HCT116 (cell line): ENCODE measurements around the gene SGK1. TPM values are rescaled to one million over a fixed set of nuclear protein-coding genes. Genes with fewer than 3 reads are reported as not detected.

Experiments used
- ATAC-seq: fragments of 200-7000 bp; cut with Tn5 transposase; 2 replicates; pipeline ENCODE4 v1.9.1; 2020; ENCODE audit warnings: mild to moderate bottlenecking, moderate library complexity
- BruUV-seq: library from RNA; stranded (reverse); fragments of 400-500 nt; replicated peaks from 2 replicates; lab custom pipeline; 2021; lab: Mats Ljungman, UMichigan
- CTCF ChIA-PET: fragments of 300-600 bp; sonication (Branson Sonifier 250); formaldehyde crosslinking; loops from one replicate; lab custom pipeline; 2021; ENCODE audit warnings: antibody characterized with exemption; lab: Charles Lee
- POLR2A ChIA-PET: fragments of 300-600, 350-600 bp; sonication (Branson Sonifier 250); formaldehyde crosslinking; loops from one replicate; lab custom pipeline; 2021; ENCODE audit warnings: antibody characterized with exemption; lab: Charles Lee
- RAD21 ChIA-PET, 2 experiments: fragments of 300-600 bp; sonication (Branson Sonifier 250); formaldehyde crosslinking; loops; one replicate each; lab custom pipeline; 2023; ENCODE audit warnings: low total read pairs in 2 of 2; ENCODE audit not compliant: uncharacterized antibody in 2 of 2, unreplicated experiment in 2 of 2, low non-redundant PET in 1 of 2; lab: Charles Lee
- DNase-seq: peaks from one replicate; pipeline ENCODE4 v3.0.0-alpha.2; 2010; ENCODE audit warnings: low read depth, low spot score
- H2AFZ ChIP-seq: fragments of 200-600 bp; shearing (Covaris generic), sonication (generic); 2 replicates; pipeline ENCODE4 v1.6.1; 2017; ENCODE audit warnings: low read depth, mixed run types, mixed read lengths, antibody characterized with exemption, low read length; ENCODE audit not compliant: poor library complexity, severe bottlenecking
- H3K27ac ChIP-seq: 2 replicates; pipeline ENCODE4 v1.5.1; 2012; ENCODE audit warnings: low read depth, low read length
- H3K27me3 ChIP-seq: fragments of 200-600 bp; sonication (generic); 2 replicates; pipeline ENCODE4 v1.6.1; 2016; ENCODE audit warnings: mixed run types, low read length, mixed read lengths; ENCODE audit not compliant: insufficient read depth
- H3K36me3 ChIP-seq, 2 experiments: fragments of 200-500 bp in 1 of 2; fragments of 200-600 bp in 1 of 2; sonication (Bioruptor generic) in 1 of 2; sonication (generic) in 1 of 2; 2 replicates each; pipeline versions ENCODE4 v1.5.1 to v1.6.1; 2014 to 2016; ENCODE audit warnings: low read length in 2 of 2, inconsistent platforms in 1 of 2, mixed read lengths in 1 of 2, mixed run types in 1 of 2; ENCODE audit not compliant: insufficient read depth in 2 of 2, control insufficient read depth in 1 of 2
- H3K4me1 ChIP-seq, 2 experiments: fragments of 200-600 bp in 1 of 2; sonication (generic) in 1 of 2; 2 replicates each; pipeline versions ENCODE4 v1.5.1 to v1.6.1; 2012 to 2017; ENCODE audit warnings: low read length in 2 of 2, inconsistent platforms in 1 of 2, mild to moderate bottlenecking in 1 of 2, mixed read lengths in 1 of 2, mixed run types in 1 of 2, moderate library complexity in 1 of 2; ENCODE audit not compliant: insufficient read depth in 2 of 2, control insufficient read depth in 1 of 2
- H3K4me2 ChIP-seq: fragments of 200-600 bp; sonication (generic); 2 replicates; pipeline ENCODE4 v1.6.1; 2017; ENCODE audit warnings: mixed run types, low read length, mixed read lengths
- H3K4me3 ChIP-seq, 2 experiments: fragments of 200-600 bp in 1 of 2; sonication (generic) in 1 of 2; replicated peaks in 1 of 2; 2 replicates each; pipeline ENCODE4 v1.5.1; 2011 to 2016; ENCODE audit warnings: low read length in 2 of 2, control low read depth in 1 of 2, low read depth in 1 of 2, mild to moderate bottlenecking in 1 of 2, mixed read lengths in 1 of 2, mixed run types in 1 of 2
- H3K79me2 ChIP-seq: fragments of 200-600 bp; sonication (generic); 2 replicates; pipeline ENCODE4 v1.6.1; 2017; ENCODE audit warnings: mild to moderate bottlenecking, mixed run types, low read length, moderate library complexity, mixed read lengths; ENCODE audit not compliant: insufficient read depth
- H3K9ac ChIP-seq: fragments of 200-600 bp; sonication (generic); 2 replicates; pipeline ENCODE4 v1.6.1; 2016; ENCODE audit warnings: low read length, mixed read lengths
- H3K9me2 ChIP-seq: fragments of 200-600 bp; sonication (generic), shearing (Covaris generic); 2 replicates; pipeline ENCODE4 v1.6.1; 2017; ENCODE audit warnings: mixed run types, mild to moderate bottlenecking, moderate library complexity; ENCODE audit not compliant: insufficient read depth
- H3K9me3 ChIP-seq, 2 experiments: fragments of 200-500 bp in 1 of 2; fragments of 200-600 bp in 1 of 2; sonication (Bioruptor generic) in 1 of 2; sonication (generic) in 1 of 2; 2 replicates each; pipeline ENCODE4 v1.6.1; 2014 to 2017; ENCODE audit warnings: low read length in 2 of 2, mixed read lengths in 2 of 2, inconsistent platforms in 1 of 2, low read depth in 1 of 2, mild to moderate bottlenecking in 1 of 2, mixed run types in 1 of 2, moderate library complexity in 1 of 2; ENCODE audit not compliant: control insufficient read depth in 1 of 2, insufficient read depth in 1 of 2
- H4K20me1 ChIP-seq: fragments of 200-600 bp; sonication (generic), shearing (Covaris generic); 2 replicates; pipeline ENCODE4 v1.6.1; 2017; ENCODE audit warnings: mixed run types, mild to moderate bottlenecking, moderate library complexity; ENCODE audit not compliant: insufficient read depth
- CBX3 ChIP-seq: IDR thresholded peaks from 2 replicates; pipeline ENCODE4 v1.6.1; 2012; ENCODE audit warnings: low read depth
- CEBPB ChIP-seq: IDR thresholded peaks from 2 replicates; pipeline ENCODE4 v1.6.1; 2012; ENCODE audit warnings: low read depth
- ELF1 ChIP-seq: IDR thresholded peaks from 2 replicates; pipeline ENCODE4 v1.6.1; 2012; ENCODE audit warnings: low read depth, borderline replicate concordance
- EZH2phosphoT487 ChIP-seq: fragments of 200-600 bp; IDR thresholded peaks from 2 replicates; pipeline ENCODE4 v1.6.1; 2018; ENCODE audit warnings: antibody characterized with exemption, borderline replicate concordance
- JUND ChIP-seq: IDR thresholded peaks from 2 replicates; pipeline ENCODE4 v1.6.1; 2012
- ZFX ChIP-seq: fragments of 450-650 bp; IDR thresholded peaks from 2 replicates; pipeline ENCODE4 v1.6.1; 2017
- intact Hi-C: fragments of 100-400 bp; cut with micrococcal nuclease; formaldehyde crosslinking; loops from 2 replicates; pipeline ENCODE4 v1.10.0; 2022
- total RNA-seq: library from RNA; stranded (reverse); gene quantifications from one replicate; pipeline ENCODE4 v1.2.1, GENCODE V29; 2021; ENCODE audit not compliant: unreplicated experiment
- TF ChIP-seq, protein P1 (sequence below): IDR thresholded peaks from 2 replicates; pipeline ENCODE4 v1.6.1; 2012

The SGK1 gene
- total RNA-seq, 1 experiment from 2014 or later = 4.5 TPM

DNA sequence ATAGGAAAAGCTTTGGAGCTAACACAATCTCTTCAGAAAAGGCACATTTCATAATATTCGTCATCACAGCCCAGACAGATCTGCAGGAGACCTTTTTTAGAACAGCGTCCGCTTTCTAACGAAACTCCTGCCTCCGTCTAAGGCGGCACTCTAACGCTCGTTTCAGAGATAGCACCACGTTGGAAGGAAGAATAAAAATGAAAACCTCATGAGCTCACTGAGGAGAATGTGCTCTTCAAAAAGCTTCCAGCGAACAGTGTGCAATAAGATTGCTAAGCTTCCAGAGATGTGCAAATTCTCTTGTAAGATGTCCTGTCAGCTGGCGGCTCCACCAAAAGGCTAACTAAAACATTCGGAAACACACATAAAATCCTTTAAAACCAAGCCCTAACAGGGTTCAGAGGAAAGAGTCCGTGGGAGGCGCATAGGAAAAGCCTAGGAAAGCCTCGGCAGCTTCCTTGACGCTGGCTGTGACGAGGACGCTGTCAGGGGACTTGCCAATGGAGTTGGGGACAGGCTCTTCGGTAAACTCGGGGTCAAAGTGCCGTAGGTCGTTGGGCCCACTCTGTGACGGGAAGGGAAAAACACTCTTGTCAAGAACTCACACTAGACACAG is 147.9 kb downstream of the SGK1 start (continued):
- TF ChIP-seq, protein P1, sequence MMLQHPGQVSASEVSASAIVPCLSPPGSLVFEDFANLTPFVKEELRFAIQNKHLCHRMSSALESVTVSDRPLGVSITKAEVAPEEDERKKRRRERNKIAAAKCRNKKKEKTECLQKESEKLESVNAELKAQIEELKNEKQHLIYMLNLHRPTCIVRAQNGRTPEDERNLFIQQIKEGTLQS = no peak
- TF ChIP-seq CEBPB (no peak), JUND (no peak), CBX3 (no peak), ZFX (no peak), EZH2phosphoT487 (no peak), ELF1 (no peak)
- TF ChIP-seq, all 23 proteins: peak for 0

DNA sequence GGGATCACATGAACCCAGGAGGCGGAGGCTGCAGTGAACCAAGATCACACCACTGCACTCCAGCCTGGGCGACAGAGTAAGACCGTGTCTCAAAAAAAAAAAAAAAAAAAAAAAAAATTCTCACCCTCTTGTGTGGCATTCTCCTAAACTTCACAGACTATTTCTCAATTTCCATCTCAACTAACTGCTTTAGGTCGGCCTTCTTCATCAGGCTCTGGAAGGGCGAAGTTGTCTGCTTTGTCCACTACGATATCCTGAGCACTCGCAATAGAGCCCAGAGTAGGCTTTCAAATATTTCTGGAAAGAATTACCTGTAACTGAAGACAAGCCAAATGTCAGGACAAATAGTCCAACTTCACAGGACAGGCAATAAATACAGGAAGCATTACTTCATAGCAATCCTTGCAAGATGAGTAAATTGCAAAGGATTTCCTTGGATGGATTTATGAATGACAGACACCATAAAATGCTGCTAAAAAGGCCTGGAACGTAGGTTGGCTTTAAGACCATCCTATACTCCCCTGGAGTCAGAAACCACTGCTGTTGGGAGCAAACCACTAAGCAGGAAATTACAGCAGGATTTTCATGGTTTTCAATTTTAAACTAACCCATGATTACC is 149.2 kb downstream of the SGK1 start:
- Histone ChIP-seq H3K9me3 (no peaks in the 10 kb centered on the region), H2AFZ (no peak overlapping the region), H3K4me1 (no peaks in the 10 kb centered on the region), H3K27ac (no peak overlapping the region), H3K79me2 (no peaks in the 10 kb centered on the region), H3K9me2 (no peaks in the 10 kb centered on the region), H3K27me3 (no peaks in the 10 kb centered on the region), H3K36me3 (peaks cover 0 to 5% of the 10 kb centered on the region in 2 experiments; a peak in 1 of 4 replicates), H3K9ac (no peak overlapping the region), H4K20me1 (no peaks in the 10 kb centered on the region), H3K4me2 (no peak overlapping the region), H3K4me3 (no peak overlapping the region)
- BruUV-seq = no TSS peak
- TF ChIP-seq EZH2phosphoT487 = no peak
- RAD21 ChIA-PET = no interaction called here
- intact Hi-C loops = no loop called here
- CTCF ChIA-PET = interaction anchor here (1.2 kb wide), 1 partner anchor 714 kb away, joined by 5 read pairs; no protein-coding TSS in a partner anchor
- DNase-seq = no peak
- ATAC-seq = no peak
- POLR2A ChIA-PET = no interaction called here
